ENCODE data around the gene SCRN1. TPM values are rescaled to one million over a fixed set of nuclear protein-coding genes. Genes with fewer than 3 reads are reported as not detected.

The SCRN1 gene
- total RNA-seq, 2 experiments from 2014 or later: 37.1 to 62.7 TPM

GRCh38 chr7:29889288-29889687 lies 100.3 kb downstream of the SCRN1 start:
- intact Hi-C loops (cut with micrococcal nuclease; ENCODE audit: unreplicated experiment): no loop called here
- no peaks in the 10 kb centered on the region for H3K4me1 ChIP-seq (ENCODE audit: insufficient read depth, low read length, poor library complexity, severe bottlenecking)
- H3K9me2 ChIP-seq (ENCODE audit: insufficient read depth, low read length): no peaks in the 10 kb centered on the region
- no peaks in the 10 kb centered on the region for H3K9me3 ChIP-seq (ENCODE audit: low read length)
- H3K79me2 ChIP-seq (ENCODE audit: insufficient read depth, low read depth, low read length): no peaks in the 10 kb centered on the region
- no peak overlapping the region for H2AFZ ChIP-seq (ENCODE audit: low read length)
- H3K27ac ChIP-seq (ENCODE audit: low read depth, low read length, poor library complexity, severe bottlenecking): no peak overlapping the region
- TF ChIP-seq EZH2phosphoT487 (IDR thresholded peaks at IDR 0.05; ENCODE audit: borderline replicate concordance, low read depth, low read length) (no peak), CTCF (conservative IDR thresholded peaks at IDR 0.05; ENCODE audit: low read length) (no peak)
- BruUV-seq (replicated peaks): no TSS peak
- ChIA-PET CTCF (ENCODE audit: unreplicated experiment) (no interaction called here), POLR2A (no interaction called here)
- H3K4me2 ChIP-seq (ENCODE audit: low read length): no peak overlapping the region
- H3K36me3 ChIP-seq (ENCODE audit: insufficient read depth, low read length): no peaks in the 10 kb centered on the region
- no peak for DNase-seq (ENCODE audit: low spot score)
- no peaks in the 10 kb centered on the region for H4K20me1 ChIP-seq (ENCODE audit: insufficient read depth, low read length)
- H3K4me3 ChIP-seq (ENCODE audit: low read depth, low read length, poor library complexity, severe bottlenecking): no peak overlapping the region

- no TSS peak for BruUV-seq (replicated peaks)
- CTCF ChIA-PET (ENCODE audit: unreplicated experiment): no interaction called here
- TF ChIP-seq CTCF (conservative IDR thresholded peaks at IDR 0.05; ENCODE audit: low read length) (no peak), EZH2phosphoT487 (IDR thresholded peaks at IDR 0.05; ENCODE audit: borderline replicate concordance, low read depth, low read length) (no peak)
- Histone ChIP-seq H3K27ac (ENCODE audit: low read depth, low read length, poor library complexity, severe bottlenecking) (no peak overlapping the region), H3K36me3 (ENCODE audit: insufficient read depth, low read length) (no peaks in the 10 kb centered on the region), H3K9me3 (ENCODE audit: low read length) (no peaks in the 10 kb centered on the region), H3K9me2 (ENCODE audit: insufficient read depth, low read length) (no peaks in the 10 kb centered on the region), H2AFZ (ENCODE audit: low read length) (no peak overlapping the region), H3K4me2 (ENCODE audit: low read length) (no peak overlapping the region), H3K4me3 (ENCODE audit: low read depth, low read length, poor library complexity, severe bottlenecking) (no peak overlapping the region), H3K79me2 (ENCODE audit: insufficient read depth, low read depth, low read length) (no peaks in the 10 kb centered on the region), H3K4me1 (ENCODE audit: insufficient read depth, low read length, poor library complexity, severe bottlenecking) (no peaks in the 10 kb centered on the region), H4K20me1 (ENCODE audit: insufficient read depth, low read length) (no peaks in the 10 kb centered on the region)
- DNase-seq (ENCODE audit: low spot score): no peak
- intact Hi-C loops (cut with micrococcal nuclease; ENCODE audit: unreplicated experiment): no loop called here
- POLR2A ChIA-PET: no interaction called here
Measured at GRCh38 chr7:29888006-29888405, 101.6 kb downstream of the SCRN1 start.

GRCh38 chr7:29886827-29887226 lies 102.8 kb downstream of the SCRN1 start:
- Histone ChIP-seq H3K9me2 (ENCODE audit: insufficient read depth, low read length) (no peaks in the 10 kb centered on the region), H2AFZ (ENCODE audit: low read length) (no peak overlapping the region), H3K4me1 (ENCODE audit: insufficient read depth, low read length, poor library complexity, severe bottlenecking) (no peaks in the 10 kb centered on the region), H3K79me2 (ENCODE audit: insufficient read depth, low read depth, low read length) (no peaks in the 10 kb centered on the region), H3K4me3 (ENCODE audit: low read depth, low read length, poor library complexity, severe bottlenecking) (no peak overlapping the region), H4K20me1 (ENCODE audit: insufficient read depth, low read length) (no peaks in the 10 kb centered on the region), H3K36me3 (ENCODE audit: insufficient read depth, low read length) (no peaks in the 10 kb centered on the region), H3K9me3 (ENCODE audit: low read length) (no peaks in the 10 kb centered on the region), H3K27ac (ENCODE audit: low read depth, low read length, poor library complexity, severe bottlenecking) (no peak overlapping the region), H3K4me2 (ENCODE audit: low read length) (no peak overlapping the region)
- CTCF ChIA-PET (ENCODE audit: unreplicated experiment): no interaction called here
- TF ChIP-seq CTCF (conservative IDR thresholded peaks at IDR 0.05; ENCODE audit: low read length) (no peak), EZH2phosphoT487 (IDR thresholded peaks at IDR 0.05; ENCODE audit: borderline replicate concordance, low read depth, low read length) (no peak)
- POLR2A ChIA-PET: no interaction called here
- DNase-seq (ENCODE audit: low spot score): no peak
- BruUV-seq (replicated peaks): no TSS peak
- intact Hi-C loops (cut with micrococcal nuclease; ENCODE audit: unreplicated experiment): no loop called here

All from OCI-LY7 (cell line).